ENCODE results near the gene OSTM1.

Gene OSTM1, protein sequence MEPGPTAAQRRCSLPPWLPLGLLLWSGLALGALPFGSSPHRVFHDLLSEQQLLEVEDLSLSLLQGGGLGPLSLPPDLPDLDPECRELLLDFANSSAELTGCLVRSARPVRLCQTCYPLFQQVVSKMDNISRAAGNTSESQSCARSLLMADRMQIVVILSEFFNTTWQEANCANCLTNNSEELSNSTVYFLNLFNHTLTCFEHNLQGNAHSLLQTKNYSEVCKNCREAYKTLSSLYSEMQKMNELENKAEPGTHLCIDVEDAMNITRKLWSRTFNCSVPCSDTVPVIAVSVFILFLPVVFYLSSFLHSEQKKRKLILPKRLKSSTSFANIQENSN

GRCh38 chr6:108074359-108075144 is at the start of gene OSTM1:
OSTM1 (minus strand) TSS chr6:108074741; CDS start chr6:108074651, 90 bp downstream.
- peak; percentile 94 for DNase-seq

DNA sequence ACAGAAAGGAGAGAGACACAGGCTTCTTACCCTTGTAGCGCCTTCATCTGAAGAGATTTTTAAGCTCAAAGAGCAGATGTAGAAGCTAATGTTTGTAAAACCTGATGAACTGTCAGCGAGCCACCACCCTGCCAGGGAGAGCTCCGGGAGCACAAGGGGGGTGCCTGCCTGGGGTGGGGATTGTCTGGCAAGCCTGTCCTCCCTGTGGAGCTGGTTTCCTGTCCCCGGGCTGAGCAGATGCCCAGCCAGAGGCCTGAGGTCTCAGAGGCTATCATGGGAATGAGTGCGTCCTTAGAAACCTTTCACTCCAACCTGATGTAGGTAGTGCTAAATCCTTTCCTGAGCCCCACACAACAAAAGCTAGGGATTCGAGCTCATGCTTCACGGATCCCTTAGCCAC is 49.4 kb upstream of the OSTM1 start:
- DNase-seq = no peak

GRCh38 chr6:108123481-108123929 is 49.0 kb upstream of the OSTM1 start:
- DNase-seq = no peak

- DNase-seq = no peak
Measured at GRCh38 chr6:108121612-108122011, 47.1 kb upstream of the OSTM1 start.

DNA sequence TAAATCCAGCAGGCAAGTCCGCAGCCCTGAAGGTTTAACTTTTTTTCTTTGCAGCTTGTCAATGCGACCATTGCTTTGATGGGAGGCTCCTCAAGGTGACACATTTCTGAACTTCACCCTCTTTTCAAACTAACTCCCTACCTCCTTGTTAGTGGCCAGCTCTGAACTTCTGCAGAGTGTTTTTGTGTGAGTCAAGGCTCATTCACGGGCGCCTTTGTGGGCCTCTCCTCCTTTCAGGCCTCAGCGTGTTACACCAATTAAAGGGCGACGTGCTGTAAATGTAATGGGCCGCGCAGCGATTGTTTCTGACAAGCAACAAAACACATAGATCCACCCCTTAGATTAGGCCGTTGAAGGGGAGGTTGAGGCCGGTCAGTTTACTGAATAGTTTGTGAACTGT is 45.8 kb upstream of the OSTM1 start:
- no peak for DNase-seq

- DNase-seq = no peak
Measured at GRCh38 chr6:108119769-108120141, 45.2 kb upstream of the OSTM1 start.

GRCh38 chr6:108118810-108119768 is 44.5 kb upstream of the OSTM1 start:
- DNase-seq = no peak

- DNase-seq = no peak
Measured at GRCh38 chr6:108118359-108118724, 43.8 kb upstream of the OSTM1 start.

DNA sequence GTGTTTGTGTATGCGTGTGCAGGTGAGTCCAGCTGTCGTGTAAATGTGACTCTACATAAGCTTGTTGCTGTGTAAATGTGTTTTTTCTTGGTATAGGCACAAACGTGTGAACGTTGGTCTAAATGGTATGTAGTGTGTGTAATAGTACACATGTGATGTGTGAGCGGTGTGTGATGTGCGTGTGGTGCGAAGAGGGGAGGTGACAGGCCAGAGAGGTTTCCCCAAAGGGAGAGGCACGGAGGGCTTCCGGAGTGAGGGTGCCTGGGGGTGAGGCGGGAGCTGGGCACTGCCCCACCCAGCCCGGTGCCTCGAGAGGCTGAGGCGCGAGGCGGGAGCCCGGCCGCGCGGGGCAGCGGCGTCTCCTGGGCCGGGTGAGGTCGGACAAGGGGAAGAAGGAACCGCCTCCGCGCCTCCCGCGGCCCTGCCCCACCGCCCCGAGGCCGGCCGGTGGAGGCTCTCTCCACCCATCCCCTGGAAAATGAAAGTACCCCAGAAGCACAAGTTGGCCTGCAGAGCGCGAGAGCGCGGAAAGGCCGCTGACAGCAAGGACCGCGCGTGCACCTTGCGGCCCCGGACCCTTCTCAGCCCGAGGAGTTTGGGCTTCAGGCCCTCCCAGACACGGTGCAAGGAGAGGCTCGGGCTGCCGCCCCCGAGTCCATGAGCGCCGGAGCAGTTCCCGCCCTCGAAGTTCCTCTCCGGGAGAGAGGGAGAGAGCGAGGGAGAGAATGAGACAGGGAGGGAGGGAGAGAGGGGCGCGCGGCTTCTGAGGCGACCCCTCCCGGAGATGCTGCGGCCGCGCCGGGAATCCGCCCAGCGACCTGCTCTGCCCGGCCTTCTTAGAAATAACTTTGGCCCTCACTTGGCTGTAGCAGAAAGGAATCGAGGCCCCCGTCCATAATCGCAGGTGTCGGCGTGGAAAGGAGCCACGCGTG is 43.2 kb upstream of the OSTM1 start:
- DNase-seq = no peak

DNA sequence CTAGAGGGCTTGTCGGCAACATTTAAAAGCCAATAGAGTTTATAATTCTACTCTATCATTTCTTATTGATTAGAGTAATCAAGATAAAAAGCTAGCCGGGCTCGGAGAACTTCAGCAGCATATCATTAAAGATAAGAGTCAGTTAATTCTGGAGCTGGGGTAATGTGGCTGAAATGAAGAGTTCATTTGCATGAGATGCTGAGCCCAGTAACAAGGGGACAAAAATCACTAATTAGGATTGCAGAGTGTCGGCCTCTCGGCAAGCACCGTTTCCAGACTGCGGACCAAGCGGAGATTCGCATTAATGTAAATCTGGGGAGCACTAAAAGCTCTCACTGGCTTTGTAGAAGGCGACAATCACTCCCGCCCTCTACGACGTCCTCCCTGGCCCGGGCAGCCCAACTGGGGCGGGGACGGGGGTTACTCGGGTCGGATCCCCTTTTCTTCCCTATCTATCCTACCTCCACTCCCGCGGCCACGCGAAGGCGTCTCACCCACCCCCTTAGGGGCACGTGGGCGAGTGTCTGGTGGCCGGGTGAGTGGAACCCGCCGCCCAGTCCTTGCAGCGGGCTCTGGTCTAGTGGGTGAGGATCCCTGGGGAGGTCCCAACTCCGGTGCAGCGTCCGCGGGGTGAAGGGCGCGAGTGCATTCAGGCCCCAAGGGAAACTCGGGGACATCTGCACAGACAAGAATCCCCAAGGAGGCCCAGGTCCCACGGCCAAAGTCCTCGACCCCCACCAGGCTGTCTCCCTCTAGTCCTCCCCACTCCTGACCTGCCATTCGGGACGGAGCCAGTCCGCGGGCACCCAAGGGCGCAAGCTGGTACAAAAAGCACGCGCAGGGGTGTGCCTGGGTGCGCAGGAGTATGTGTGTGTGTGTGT is 42.2 kb upstream of the OSTM1 start:
- DNase-seq = no peak

GRCh38 chr6:108115598-108116058 is 41.1 kb upstream of the OSTM1 start:
- DNase-seq = peak; percentile 33

DNA sequence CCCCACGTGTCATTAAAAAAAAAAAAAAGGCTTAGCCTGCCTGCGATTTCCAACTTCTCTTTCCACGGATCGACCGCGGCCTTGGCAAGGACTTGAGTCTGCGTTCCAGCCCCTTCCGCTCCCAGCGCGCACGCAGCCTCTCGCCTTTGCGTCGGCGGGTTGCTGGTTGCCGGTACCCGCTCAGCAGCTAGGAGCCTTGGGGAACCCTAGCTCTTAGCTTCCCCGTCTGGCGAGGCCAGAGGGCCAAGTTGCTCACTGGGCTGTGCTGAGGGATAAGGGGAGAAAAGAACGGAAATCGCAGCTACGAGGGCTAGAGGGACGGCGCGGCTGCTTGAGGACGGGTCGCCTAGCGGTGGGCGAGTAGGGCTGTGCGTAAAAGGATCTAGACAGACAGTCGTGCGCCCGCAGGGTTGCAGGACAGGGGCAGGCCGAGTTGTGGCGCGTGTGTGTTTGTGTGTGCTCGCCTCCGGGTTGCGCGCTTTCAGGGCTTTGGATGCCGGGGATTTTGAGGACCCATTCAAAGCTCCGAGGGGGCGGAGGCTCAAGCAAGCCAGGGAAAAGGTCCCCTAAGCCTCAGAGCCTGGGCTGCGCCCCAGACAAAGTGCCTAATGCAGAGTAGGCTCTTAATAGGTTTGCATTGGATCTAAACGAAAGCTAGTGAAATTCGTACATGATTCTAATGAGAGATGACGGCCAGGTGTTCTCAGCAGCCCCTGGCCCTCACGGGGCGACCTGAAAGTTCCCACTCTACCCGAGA is 40.5 kb upstream of the OSTM1 start:
- DNase-seq = peak; percentile 34

DNA sequence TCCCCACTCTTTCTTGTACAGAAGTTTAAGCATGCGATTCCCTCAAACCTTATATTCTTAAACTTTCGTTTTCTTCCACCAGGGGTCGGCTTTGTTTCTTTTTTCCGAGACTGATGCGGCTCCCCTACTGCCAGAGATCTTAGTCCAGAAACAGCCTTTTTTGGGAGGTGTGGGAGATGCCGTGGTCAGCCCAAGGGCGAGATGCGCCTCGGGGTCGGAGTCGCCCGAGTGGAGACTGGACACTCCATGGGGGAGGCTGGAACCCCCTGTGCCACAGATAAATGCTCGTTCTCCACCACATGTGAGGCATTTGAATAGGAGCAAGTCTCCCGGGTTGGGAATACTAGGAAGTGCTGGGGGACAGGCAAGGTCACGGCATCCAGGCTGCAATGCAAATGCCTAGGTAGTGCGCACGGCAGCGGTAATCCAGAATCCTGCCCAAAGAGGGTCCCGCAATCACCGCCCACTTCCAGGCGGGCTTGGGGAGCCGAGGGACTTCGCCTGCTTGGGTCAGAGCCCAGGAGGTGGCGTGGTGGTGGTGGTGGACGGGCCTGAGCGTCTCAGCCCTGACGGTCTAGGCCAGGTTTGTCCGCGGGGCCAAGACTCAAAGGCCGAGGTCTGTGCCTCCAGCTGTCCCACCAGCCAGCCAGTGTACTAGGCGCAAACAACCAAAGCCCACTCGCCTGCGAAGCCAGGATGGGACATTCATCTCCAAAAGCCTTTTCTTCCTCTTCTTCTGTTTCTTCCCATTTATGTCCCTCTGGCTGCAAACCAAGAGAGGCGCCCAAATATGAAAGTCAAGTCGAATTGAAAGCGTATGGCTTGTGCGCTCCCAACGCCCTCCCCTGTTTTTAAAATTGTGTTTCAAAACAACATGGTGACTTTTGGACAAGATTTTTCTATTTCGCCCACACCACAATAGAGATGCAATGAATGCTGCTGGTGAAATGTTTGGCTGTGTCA is 39.3 kb upstream of the OSTM1 start:
- peak; percentile 28 for DNase-seq

- no peak for DNase-seq
Measured at GRCh38 chr6:108108374-108108773, 33.8 kb upstream of the OSTM1 start.

DNA sequence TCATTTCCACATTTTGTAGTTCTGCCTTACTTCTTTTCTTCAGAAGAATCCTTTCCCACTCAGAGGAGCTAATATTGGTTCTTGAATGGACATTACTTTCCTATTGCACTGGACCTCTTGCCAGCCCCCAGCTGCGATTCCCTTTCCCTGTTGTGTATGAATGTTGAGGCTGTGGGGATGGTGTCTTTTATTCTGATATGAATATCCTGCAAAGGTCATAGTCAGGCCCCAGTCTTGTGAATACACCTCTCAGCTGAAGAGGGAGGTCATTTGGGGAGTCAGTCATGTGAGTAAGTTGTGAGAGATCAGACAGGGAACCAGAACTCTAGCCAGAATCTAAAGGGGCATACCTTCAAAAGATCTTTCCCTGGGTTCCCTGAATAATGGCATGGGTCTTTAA is 32.6 kb upstream of the OSTM1 start:
- DNase-seq = no peak

DNA sequence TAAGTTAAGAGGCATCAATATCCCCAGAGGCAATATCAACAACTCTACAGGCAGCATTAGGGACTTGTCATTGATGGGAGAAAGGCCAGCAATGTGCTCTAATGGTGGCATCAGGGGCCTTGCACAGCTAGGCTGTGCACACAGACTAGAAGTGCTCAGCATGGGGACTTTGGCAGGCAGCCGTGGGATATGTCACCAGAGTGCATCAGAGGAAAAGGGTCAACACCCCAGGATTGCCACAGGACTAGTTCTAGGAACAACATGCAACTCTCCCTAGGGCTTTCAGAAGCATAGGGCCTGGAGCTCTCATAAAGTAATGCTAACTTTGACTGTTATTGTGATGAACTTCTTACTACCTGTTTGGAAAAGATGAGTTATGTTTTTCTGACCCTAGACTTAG is 32.2 kb upstream of the OSTM1 start:
- no peak for DNase-seq

- DNase-seq = no peak
Measured at GRCh38 chr6:108106261-108106660, 31.7 kb upstream of the OSTM1 start.

GRCh38 chr6:108105571-108105970 is 31.0 kb upstream of the OSTM1 start:
- no peak for DNase-seq

DNA sequence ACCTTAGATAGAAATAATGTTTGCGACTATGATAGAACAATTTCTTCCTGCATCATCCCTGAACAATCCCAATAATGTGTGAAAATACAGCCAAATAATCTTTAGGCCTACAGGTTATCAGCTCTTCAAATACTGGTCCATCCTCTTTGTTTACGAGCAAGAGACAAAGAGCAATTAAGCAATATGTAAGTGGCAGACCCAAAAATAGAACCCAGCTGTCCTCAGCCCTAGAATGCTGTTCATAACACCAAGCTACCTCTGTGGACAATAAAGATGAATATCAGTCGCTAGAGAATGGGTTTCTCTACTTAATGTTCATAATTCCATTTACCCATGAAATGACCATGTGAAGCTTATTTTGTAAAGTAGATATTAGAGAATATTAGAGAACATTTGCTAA is 28.4 kb upstream of the OSTM1 start:
- no peak for DNase-seq

All from activated CD4-positive, alpha-beta T cell treated with anti-CD3 and anti-CD28 coated beads, Interleukin-10, Interleukin-2, amounts not matched to agents 100 ng/mL and 50 ng/mL, durations not matched to agents 16 hours and 8 hours (primary cell).